Natural killer cell treated with Interleukin-12 subunit alpha and Interleukin-12 subunit beta and Interleukin-15 and Interleukin-18, amount 100 ng/mL, for 72 hours (primary cell): ENCODE measurements around the gene GYS2. TPM values are rescaled to one million over a fixed set of nuclear protein-coding genes. Genes with fewer than 3 reads are reported as not detected.

Source experiments
- ATAC-seq, 2 donors: fragments of 150-1000 bp; cut with Tn5 transposase in 1 of 2; sonication (Bioruptor Pico), chemical (Tn5 transposase) in 1 of 2; 2 replicates each; pipeline ENCODE4 v1.10.0; 2021
- DNase-seq: peaks from one replicate; pipeline ENCODE4 v3.0.0; 2022; ENCODE audit warnings: low spot score
- H3K27ac Mint-ChIP-seq, 2 donors: 1 replicate in 1 of 2; 2 replicates in 1 of 2; pipeline ENCODE4 v1.8.0; 2022; ENCODE audit warnings: mixed read lengths in 2 of 2, mild to moderate bottlenecking in 1 of 2, moderate library complexity in 1 of 2
- H3K27me3 Mint-ChIP-seq, 2 donors: 1 replicate in 1 of 2; 2 replicates in 1 of 2; pipeline ENCODE4 v1.8.0; 2022; ENCODE audit warnings: mixed read lengths in 2 of 2
- H3K36me3 Mint-ChIP-seq: one replicate; pipeline ENCODE4 v1.8.0; 2022; ENCODE audit warnings: mixed read lengths
- H3K4me1 Mint-ChIP-seq, 2 donors: 1 replicate in 1 of 2; 2 replicates in 1 of 2; pipeline ENCODE4 v1.8.0; 2022; ENCODE audit warnings: low read depth in 2 of 2, mixed read lengths in 2 of 2, mild to moderate bottlenecking in 1 of 2
- H3K4me3 Mint-ChIP-seq: one replicate; pipeline ENCODE4 v1.8.0; 2022; ENCODE audit warnings: mixed read lengths
- H3K9me3 Mint-ChIP-seq: 2 replicates; pipeline ENCODE4 v1.8.0; 2022; ENCODE audit warnings: mixed read lengths
- total RNA-seq, 2 donors: library from RNA; stranded (reverse); gene quantifications; one replicate each; pipeline ENCODE4 v1.2.3, GENCODE V29; 2022

GYS2 gene
- total RNA-seq, 2 donors from 2014 or later: not detected

DNA sequence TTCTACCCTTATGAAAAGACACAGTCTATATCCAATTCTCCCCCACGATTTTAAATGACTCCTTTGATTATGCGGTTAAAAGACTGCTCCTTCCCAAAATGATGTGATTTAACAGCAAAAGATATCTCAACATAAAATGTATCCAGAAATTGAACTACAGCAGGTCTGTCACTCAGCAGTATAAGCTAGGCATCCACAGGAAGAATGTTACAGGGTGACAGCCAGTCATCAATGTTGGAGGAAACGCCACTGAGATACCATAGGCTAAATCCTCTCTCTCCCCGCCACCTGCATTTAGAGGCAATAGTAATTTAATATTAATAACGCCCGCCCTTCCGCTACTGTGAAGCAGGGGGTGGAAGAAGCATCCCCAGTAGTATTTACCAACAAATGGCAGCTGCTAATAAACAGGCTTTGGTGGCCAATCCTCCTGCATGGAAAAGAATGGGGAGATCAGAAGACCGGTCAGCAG, 103.8 kb downstream of the GYS2 start:
- DNase-seq (no peak), ATAC-seq (no peak)
- Mint-ChIP-seq H3K27me3 (no peaks in the 10 kb centered on the region), H3K4me1 (peaks cover 25 to 28% of the 10 kb centered on the region in 2 donors), H3K9me3 (no peaks in the 10 kb centered on the region), H3K27ac (no peak overlapping the region), H3K4me3 (no peak overlapping the region), H3K36me3 (peaks cover 25% of the 10 kb centered on the region)

DNA sequence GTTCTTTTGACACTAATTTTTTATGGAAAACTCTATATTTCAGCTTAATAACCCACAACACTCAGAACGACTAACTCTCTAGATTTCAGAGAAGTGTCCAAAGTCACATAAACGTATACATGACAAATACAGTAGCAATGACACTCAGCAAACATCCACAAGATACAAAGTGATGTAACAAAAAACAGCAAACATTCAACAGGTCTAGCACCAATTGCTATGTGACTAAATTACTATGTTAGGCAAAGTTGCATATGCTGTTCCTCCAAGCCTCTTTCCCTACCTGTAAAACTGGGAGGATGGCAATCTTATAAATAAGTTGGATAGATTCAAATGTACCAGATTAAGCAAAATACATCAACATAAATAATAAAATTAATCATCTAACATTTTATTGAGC, 104.9 kb downstream of the GYS2 start:
- Mint-ChIP-seq H3K4me1 (peaks cover 25 to 28% of the 10 kb centered on the region in 2 donors), H3K9me3 (no peaks in the 10 kb centered on the region), H3K27ac (no peak overlapping the region), H3K36me3 (peaks cover 33% of the 10 kb centered on the region), H3K4me3 (no peak overlapping the region), H3K27me3 (no peaks in the 10 kb centered on the region)
- no peak for ATAC-seq
- no peak for DNase-seq

Other genes starting within 250 kb of the GYS2 start
- not detected for gene IAPP, start 231.9 kb downstream of the GYS2 start, total RNA-seq
- gene PYROXD1, start 167.2 kb downstream of the GYS2 start, total RNA-seq: 10 to 100 TPM; 32.2 to 43.2 TPM
- gene RECQL, start 103.2 kb downstream of the GYS2 start, total RNA-seq: 10 to 100 TPM; 67.3 to 83.3 TPM
- gene GOLT1B, start 103.1 kb downstream of the GYS2 start, total RNA-seq: 10 to 100 TPM; 50.6 to 55.9 TPM
- gene SPX, start 78.6 kb downstream of the GYS2 start, total RNA-seq: under 1 TPM in 1 of 2 donors, not detected in 1; 0.61 TPM
- gene LDHB, start 53.0 kb upstream of the GYS2 start, total RNA-seq: 100 to 1,000 TPM; 590 to 705 TPM
- not detected for gene KCNJ8, start 169.9 kb upstream of the GYS2 start, total RNA-seq